Hepatocyte (in vitro differentiated cells): ENCODE data around the gene NKAIN1. TPM values are rescaled to one million over a fixed set of nuclear protein-coding genes. Genes with fewer than 3 reads are reported as not detected.

Experiments used
- DNase-seq: peaks from one replicate; pipeline ENCODE4 v3.0.0-alpha.2; 2016; ENCODE audit warnings: low spot score
- H2AFZ ChIP-seq: fragments of 200-600 bp; sonication (generic); 2 replicates; pipeline ENCODE4 v1.6.0; 2016; ENCODE audit warnings: antibody characterized with exemption, mild to moderate bottlenecking
- H3K27ac ChIP-seq: fragments of 200-600 bp; sonication (generic); 2 replicates; pipeline ENCODE4 v1.5.1; 2016; ENCODE audit warnings: mild to moderate bottlenecking
- H3K27me3 ChIP-seq: fragments of 200-600 bp; sonication (generic); 2 replicates; pipeline ENCODE4 v1.6.1; 2016
- H3K36me3 ChIP-seq: fragments of 200-600 bp; sonication (generic); replicated peaks from 2 replicates; pipeline ENCODE4 v1.5.1; 2016; ENCODE audit warnings: low read depth; ENCODE audit not compliant: insufficient read depth
- H3K4me1 ChIP-seq: fragments of 200-600 bp; sonication (generic); 2 replicates; pipeline ENCODE4 v1.5.1; 2016; ENCODE audit warnings: mild to moderate bottlenecking, moderate library complexity; ENCODE audit not compliant: insufficient read depth
- H3K4me2 ChIP-seq: fragments of 200-600 bp; sonication (generic); 2 replicates; pipeline ENCODE4 v1.6.0; 2016
- H3K4me3 ChIP-seq: fragments of 200-600 bp; sonication (generic); 2 replicates; pipeline ENCODE4 v1.5.1; 2016; ENCODE audit warnings: mild to moderate bottlenecking
- H3K79me2 ChIP-seq: fragments of 200-600 bp; sonication (generic); 2 replicates; pipeline ENCODE4 v1.6.0; 2017; ENCODE audit warnings: mild to moderate bottlenecking
- H3K9me2 ChIP-seq: fragments of 200-600 bp; sonication (generic); replicated peaks from 2 replicates; pipeline ENCODE4 v1.6.0; 2017; ENCODE audit warnings: mild to moderate bottlenecking; ENCODE audit not compliant: insufficient read depth
- H3K9me3 ChIP-seq: fragments of 200-600 bp; sonication (generic); 2 replicates; pipeline ENCODE4 v1.5.1; 2016; ENCODE audit warnings: low read depth, mild to moderate bottlenecking
- H4K20me1 ChIP-seq: fragments of 200-600 bp; sonication (generic); 2 replicates; pipeline ENCODE4 v1.6.0; 2016; ENCODE audit warnings: mild to moderate bottlenecking; ENCODE audit not compliant: insufficient read depth, poor library complexity, severe bottlenecking
- EZH2 ChIP-seq: fragments of 200-600 bp; sonication (generic); IDR thresholded peaks from 2 replicates; pipeline ENCODE4 v1.6.1; 2016; ENCODE audit warnings: antibody characterized with exemption, mild to moderate bottlenecking, borderline replicate concordance
- EZH2phosphoT487 ChIP-seq: fragments of 200-600 bp; sonication (generic); IDR thresholded peaks from one replicate; pipeline ENCODE4 v1.6.1; 2018; ENCODE audit warnings: antibody characterized with exemption, mild to moderate bottlenecking, low read depth, moderate library complexity; ENCODE audit not compliant: unreplicated experiment, severe bottlenecking
- WGBS: methylation state at CpG from one replicate; pipeline ENCODE4 v1.1.6; 2016; ENCODE audit warnings: low lambda C conversion rate; ENCODE audit errors: missing lambda C conversion rate; 5-methylcytosine and 5-hydroxymethylcytosine counted together
- polyA plus RNA-seq: library from polyadenylated mRNA; unstranded; fragments of >200 nt; fragmentation: Nextera tagmentation; extraction: Ambion mirVana; gene quantifications from 2 replicates; pipeline ENCODE4 v1.2.1, GENCODE V29; 2016
- total RNA-seq: library from RNA; depleted of rRNA; stranded (reverse); fragments of >200 nt; gene quantifications from 2 replicates; pipeline ENCODE4 v1.2.3, GENCODE V29; 2014
- TF ChIP-seq, protein P1 (sequence below): fragments of 200-600 bp; sonication (generic); IDR thresholded peaks from 2 replicates; pipeline ENCODE4 v1.5.1; 2016; ENCODE audit warnings: antibody characterized with exemption, mild to moderate bottlenecking; ENCODE audit not compliant: poor library complexity

Gene NKAIN1
- total and polyA plus RNA-seq, 2 experiments from 2014 or later, result 1.8 to 2.2 TPM

DNA sequence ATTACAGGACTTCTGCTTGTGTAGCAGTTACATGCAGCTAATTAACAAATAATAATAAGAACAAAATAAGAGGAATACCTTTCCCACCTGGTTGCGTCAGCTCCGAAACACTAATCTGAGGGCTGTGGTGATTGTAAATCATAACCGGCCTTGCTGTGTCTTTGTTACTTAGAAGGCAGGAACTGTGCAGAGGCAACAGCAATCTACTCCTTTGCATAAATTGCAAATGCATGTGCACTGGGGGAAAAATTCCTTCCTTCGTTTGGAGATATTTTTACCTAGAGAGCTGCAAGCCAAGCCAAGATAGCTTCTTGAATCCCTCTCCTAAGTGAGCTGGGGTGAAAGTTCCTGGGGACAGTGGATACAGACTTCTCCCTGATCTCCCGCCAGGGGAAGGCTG, 46.0 kb downstream of the NKAIN1 start:
- H3K79me2 ChIP-seq, result no peaks in the 10 kb centered on the region
- DNase-seq, result no peak
- H2AFZ ChIP-seq, result no peak overlapping the region

DNA sequence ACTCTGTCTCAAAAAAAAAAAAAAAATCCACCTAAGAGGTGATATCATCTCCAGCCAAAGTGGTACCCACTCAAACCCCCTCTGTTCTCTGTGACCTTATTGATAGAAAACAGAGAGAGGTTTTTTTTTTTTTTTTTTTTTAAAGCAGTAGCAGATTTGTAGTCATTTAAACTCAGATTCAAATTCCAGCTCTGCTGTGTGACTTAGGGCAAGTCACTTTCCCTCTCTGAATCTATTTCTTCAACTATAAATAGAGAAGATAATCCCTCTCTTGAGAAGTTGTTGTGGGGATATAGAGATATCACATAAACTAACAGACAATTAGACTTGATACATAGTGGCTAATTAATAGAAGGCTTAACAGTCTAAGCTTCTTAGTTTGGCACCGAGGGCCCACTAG, 48.4 kb downstream of the NKAIN1 start:
- Histone ChIP-seq H3K27me3 (no peaks in the 10 kb centered on the region), H3K9me3 (no peaks in the 10 kb centered on the region), H3K36me3 (no peaks in the 10 kb centered on the region), H3K79me2 (no peaks in the 10 kb centered on the region), H3K4me1 (no peaks in the 10 kb centered on the region), H3K27ac (no peak overlapping the region), H2AFZ (no peak overlapping the region), H3K4me2 (no peak overlapping the region), H3K4me3 (no peak overlapping the region), H4K20me1 (no peaks in the 10 kb centered on the region), H3K9me2 (no peaks in the 10 kb centered on the region)
- TF ChIP-seq, protein P1, sequence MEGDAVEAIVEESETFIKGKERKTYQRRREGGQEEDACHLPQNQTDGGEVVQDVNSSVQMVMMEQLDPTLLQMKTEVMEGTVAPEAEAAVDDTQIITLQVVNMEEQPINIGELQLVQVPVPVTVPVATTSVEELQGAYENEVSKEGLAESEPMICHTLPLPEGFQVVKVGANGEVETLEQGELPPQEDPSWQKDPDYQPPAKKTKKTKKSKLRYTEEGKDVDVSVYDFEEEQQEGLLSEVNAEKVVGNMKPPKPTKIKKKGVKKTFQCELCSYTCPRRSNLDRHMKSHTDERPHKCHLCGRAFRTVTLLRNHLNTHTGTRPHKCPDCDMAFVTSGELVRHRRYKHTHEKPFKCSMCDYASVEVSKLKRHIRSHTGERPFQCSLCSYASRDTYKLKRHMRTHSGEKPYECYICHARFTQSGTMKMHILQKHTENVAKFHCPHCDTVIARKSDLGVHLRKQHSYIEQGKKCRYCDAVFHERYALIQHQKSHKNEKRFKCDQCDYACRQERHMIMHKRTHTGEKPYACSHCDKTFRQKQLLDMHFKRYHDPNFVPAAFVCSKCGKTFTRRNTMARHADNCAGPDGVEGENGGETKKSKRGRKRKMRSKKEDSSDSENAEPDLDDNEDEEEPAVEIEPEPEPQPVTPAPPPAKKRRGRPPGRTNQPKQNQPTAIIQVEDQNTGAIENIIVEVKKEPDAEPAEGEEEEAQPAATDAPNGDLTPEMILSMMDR, result no peak
- no peak for DNase-seq
- 88% methylated on average over 1 of the region's 1 CpG for WGBS

More for the DNA sequence above, 46.0 kb downstream of the NKAIN1 start:
- Histone ChIP-seq H3K9me3 (no peaks in the 10 kb centered on the region), H3K4me3 (no peak overlapping the region), H3K36me3 (no peaks in the 10 kb centered on the region), H3K4me2 (no peak overlapping the region), H3K27ac (no peak overlapping the region), H3K27me3 (no peaks in the 10 kb centered on the region), H3K9me2 (no peaks in the 10 kb centered on the region), H3K4me1 (no peaks in the 10 kb centered on the region), H4K20me1 (no peaks in the 10 kb centered on the region)
- TF ChIP-seq, protein P1, result no peak
- no peak for TF ChIP-seq EZH2
- TF ChIP-seq EZH2phosphoT487, result no peak
- WGBS, result 76% methylated on average over 5 of the region's 5 CpGs

DNA sequence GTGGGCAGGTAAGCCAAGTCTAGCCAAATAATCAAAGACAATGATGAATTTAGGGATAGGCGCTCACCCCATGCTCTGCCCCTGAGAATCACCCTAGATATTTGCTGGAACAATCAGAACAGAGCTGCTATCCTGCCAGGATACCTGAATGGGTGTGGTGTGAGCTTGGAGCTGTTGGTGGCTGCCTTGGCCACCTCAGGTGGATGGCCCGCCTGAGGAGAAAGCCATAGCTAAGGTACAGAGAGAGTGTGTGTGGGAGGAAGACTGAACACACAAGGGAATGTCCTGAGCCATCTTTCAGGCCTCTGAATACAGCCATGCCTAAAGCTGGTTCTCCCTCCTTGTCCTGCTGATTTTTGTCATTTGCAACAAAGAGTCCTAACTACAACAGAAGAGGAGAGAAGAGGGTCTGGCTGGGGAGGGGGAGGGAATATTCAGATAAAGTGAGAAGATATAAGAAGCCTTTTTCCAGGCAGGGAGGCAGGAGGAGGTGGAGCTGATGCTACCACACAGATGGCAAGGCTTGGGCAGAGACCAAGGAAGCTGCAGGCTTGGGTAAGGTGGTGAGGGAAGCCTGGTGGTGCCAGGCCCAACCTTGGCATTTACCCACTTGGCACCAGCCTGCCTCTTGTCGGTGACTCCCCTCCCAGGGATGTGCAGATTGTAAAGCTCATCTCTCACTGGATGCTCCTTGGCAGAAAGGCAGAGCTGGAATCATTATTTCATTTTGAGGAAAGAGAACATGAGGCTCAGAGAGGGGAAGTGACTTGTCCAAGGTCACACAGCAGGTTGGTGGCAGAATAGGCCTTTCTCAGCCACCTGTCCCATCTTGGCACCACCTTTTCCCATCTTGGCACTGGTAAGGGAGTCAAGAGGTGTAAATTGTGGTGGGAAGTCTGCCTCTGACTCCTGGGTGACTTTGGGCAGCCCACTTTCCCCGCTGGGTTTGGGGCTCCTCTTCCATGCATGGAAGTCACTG, 49.7 kb downstream of the NKAIN1 start:
- Histone ChIP-seq H3K27me3 (no peaks in the 10 kb centered on the region), H3K36me3 (no peaks in the 10 kb centered on the region), H3K9me2 (no peaks in the 10 kb centered on the region), H4K20me1 (no peaks in the 10 kb centered on the region), H2AFZ (no peak overlapping the region), H3K79me2 (no peaks in the 10 kb centered on the region), H3K4me3 (no peak overlapping the region), H3K27ac (no peak overlapping the region), H3K9me3 (no peaks in the 10 kb centered on the region), H3K4me1 (no peaks in the 10 kb centered on the region), H3K4me2 (no peak overlapping the region)
- WGBS, result 95% methylated on average over 4 of the region's 4 CpGs
- TF ChIP-seq EZH2phosphoT487 (no peak), EZH2 (no peak)
- TF ChIP-seq, protein P1, result no peak
- DNase-seq, result no peak
